ENCODE data around the gene ZNF143. TPM values are rescaled to one million over a fixed set of nuclear protein-coding genes. Genes with fewer than 3 reads are reported as not detected.

ZNF143 gene
- total and polyA plus RNA-seq, 5 donors from 2014 or later = 32.4 to 45.6 (median 36.4) TPM

Other genes with a start within 250 kb of the ZNF143 start
- 44.3 TPM for gene DENND5A, start 195.7 kb upstream of the ZNF143 start, total RNA-seq
- gene DENND5A, start 195.7 kb upstream of the ZNF143 start, polyA plus RNA-seq = 1 to 10 TPM; 2.2 to 6.6 (median 3.6) TPM
- gene TMEM41B, start 146.4 kb upstream of the ZNF143 start, total RNA-seq = 35.5 TPM
- 10 to 100 TPM in 2 of 4 donors, 1 to 10 TPM in 2; 5.0 to 13.6 (median 10.0) TPM for gene TMEM41B, start 146.4 kb upstream of the ZNF143 start, polyA plus RNA-seq
- 67.9 TPM for gene IPO7, start 76.4 kb upstream of the ZNF143 start, total RNA-seq
- 1 to 10 TPM; 2.4 to 5.6 (median 4.1) TPM for gene IPO7, start 76.4 kb upstream of the ZNF143 start, polyA plus RNA-seq
- 41.1 TPM for gene WEE1, start 112.7 kb downstream of the ZNF143 start, total RNA-seq
- 10 to 100 TPM; 11.5 to 25.4 (median 18.9) TPM for gene WEE1, start 112.7 kb downstream of the ZNF143 start, polyA plus RNA-seq
- gene SWAP70, start 203.1 kb downstream of the ZNF143 start, total RNA-seq = 6.1 TPM
- 10 to 100 TPM; 10.6 to 16.3 (median 14.0) TPM for gene SWAP70, start 203.1 kb downstream of the ZNF143 start, polyA plus RNA-seq

Measured in CD4-positive, CD25-positive, alpha-beta regulatory T cell (primary cell).